HepG2 (cell line): Measurements from ENCODE around the gene AGAP1. TPM values are rescaled to one million over a fixed set of nuclear protein-coding genes. Genes with fewer than 3 reads are reported as not detected.
A peak's percentile ranks its signal among the peaks of the same experiment; 100 is the strongest.

Experiments used
- FOXK1 ChIP-seq: sonication (generic); formaldehyde crosslinking; IDR thresholded peaks from 2 replicates; pipeline ENCODE4 v1.4.0; 2020; ENCODE audit warnings: low read depth, missing genetic modification reagents, borderline replicate concordance
- FOXO1 ChIP-seq: sonication (generic); formaldehyde crosslinking; IDR thresholded peaks from 2 replicates; pipeline ENCODE4 v1.4.0; 2020; ENCODE audit warnings: missing genetic modification reagents
- HCFC1 ChIP-seq: fragments of 150-350 bp; IDR thresholded peaks from 2 replicates; pipeline ENCODE4 v1.6.1; 2014; ENCODE audit warnings: low read depth, low read length
- ISL2 ChIP-seq: sonication (generic); formaldehyde crosslinking; IDR thresholded peaks from 2 replicates; pipeline ENCODE4 v1.5.0; 2020; ENCODE audit warnings: missing genetic modification reagents
- KLF11 ChIP-seq: IDR thresholded peaks from 2 replicates; pipeline ENCODE4 v1.6.1; 2016; ENCODE audit warnings: missing compliant biosample characterization
- MXI1 ChIP-seq: IDR thresholded peaks from 3 replicates; pipeline ENCODE4 v1.6.1; 2012; ENCODE audit warnings: low read depth, low read length, inconsistent platforms, borderline replicate concordance
- NR2F1 ChIP-seq, 2 experiments: fragments of 450-650 bp in 1 of 2; formaldehyde crosslinking in 1 of 2; IDR thresholded peaks; 2 replicates each; pipeline versions ENCODE4 v1.5.0 to v1.6.1; 2016 to 2020; ENCODE audit warnings: mild to moderate bottlenecking in 1 of 2, missing compliant biosample characterization in 1 of 2, missing genetic modification reagents in 1 of 2, moderate library complexity in 1 of 2
- PPARG ChIP-seq: conservative IDR thresholded peaks from 2 replicates; pipeline ENCODE4 v1.6.1; 2016; ENCODE audit warnings: missing biosample characterization, missing genetic modification reagents
- SOX13 ChIP-seq, 3 experiments: fragments of 450-650 bp in 1 of 3; sonication (generic) in 1 of 3; formaldehyde crosslinking in 1 of 3; IDR thresholded peaks in 2 of 3; conservative IDR thresholded peaks in 1 of 3; 2 replicates each; pipeline versions ENCODE4 v1.5.0 to v1.6.1; 2016 to 2020; ENCODE audit warnings: antibody characterized with exemption in 1 of 3, mild to moderate bottlenecking in 1 of 3, missing compliant biosample characterization in 1 of 3, missing genetic modification reagents in 1 of 3, moderate library complexity in 1 of 3
- ZBTB7A ChIP-seq: sonication (generic); formaldehyde crosslinking; IDR thresholded peaks from 2 replicates; pipeline ENCODE4 v1.8.0; 2022; ENCODE audit warnings: mild to moderate bottlenecking, missing genetic modification reagents
- ZBTB7B ChIP-seq: sonication (generic); formaldehyde crosslinking; IDR thresholded peaks from 2 replicates; pipeline ENCODE4 v1.4.0; 2020; ENCODE audit warnings: missing genetic modification reagents
- ZNF460 ChIP-seq: sonication (generic); formaldehyde crosslinking; IDR thresholded peaks from 2 replicates; pipeline ENCODE4 v1.5.1; 2020; ENCODE audit warnings: missing genetic modification reagents, mild to moderate bottlenecking, borderline replicate concordance
- ZNF607 ChIP-seq: sonication (generic); formaldehyde crosslinking; IDR thresholded peaks from 2 replicates; pipeline ENCODE4 v1.5.1; 2020; ENCODE audit warnings: missing genetic modification reagents, mild to moderate bottlenecking, borderline replicate concordance
- ZNF7 ChIP-seq: IDR thresholded peaks from 2 replicates; pipeline ENCODE4 v1.6.1; 2016; ENCODE audit warnings: missing biosample characterization, missing genetic modification reagents
- polyA plus RNA-seq, 8 experiments: library from polyadenylated mRNA; depleted of rRNA in 3 of 8; stranded (reverse) in 7 of 8; unstranded in 1 of 8; fragments of >200 nt; fragmentation: Illumina TruSeq in 4 of 8; extraction: Trizol in 4 of 8; gene quantifications; 2 replicates each; pipeline versions ENCODE4 v1.2.1 to v1.2.3, GENCODE V29; 2011 to 2016; ENCODE audit warnings: low read depth in 4 of 8, missing spikeins in 1 of 8, mixed read lengths in 1 of 8; ENCODE audit not compliant: insufficient read depth in 1 of 8
- total RNA-seq, 5 experiments: library from RNA; depleted of rRNA; stranded (reverse); fragments of >200 nt; fragmentation: Illumina TruSeq; extraction: Trizol; gene quantifications; 2 replicates each; pipeline ENCODE4 v1.2.3, GENCODE V29; 2016; ENCODE audit warnings: low read depth in 1 of 5
- TF ChIP-seq, protein P1 (sequence below): sonication (generic); formaldehyde crosslinking; IDR thresholded peaks from 2 replicates; pipeline ENCODE4 v1.4.0; 2020; ENCODE audit warnings: missing genetic modification reagents, mild to moderate bottlenecking, borderline replicate concordance
- TF ChIP-seq, protein P2 (sequence below): sonication (generic); formaldehyde crosslinking; IDR thresholded peaks from 2 replicates; pipeline ENCODE4 v1.4.0; 2020; ENCODE audit warnings: missing genetic modification reagents, borderline replicate concordance
- TF ChIP-seq, protein P3 (sequence below): sonication (generic); formaldehyde crosslinking; IDR thresholded peaks from 2 replicates; pipeline ENCODE4 v1.5.1; 2020; ENCODE audit warnings: mild to moderate bottlenecking, missing genetic modification reagents, borderline replicate concordance

The AGAP1 gene
- total and polyA plus RNA-seq, 2 of the 13 experiments (the other 11 are each of a cell fraction or from before 2014, with no cell fraction given): 21.2 to 32.7 TPM

DNA sequence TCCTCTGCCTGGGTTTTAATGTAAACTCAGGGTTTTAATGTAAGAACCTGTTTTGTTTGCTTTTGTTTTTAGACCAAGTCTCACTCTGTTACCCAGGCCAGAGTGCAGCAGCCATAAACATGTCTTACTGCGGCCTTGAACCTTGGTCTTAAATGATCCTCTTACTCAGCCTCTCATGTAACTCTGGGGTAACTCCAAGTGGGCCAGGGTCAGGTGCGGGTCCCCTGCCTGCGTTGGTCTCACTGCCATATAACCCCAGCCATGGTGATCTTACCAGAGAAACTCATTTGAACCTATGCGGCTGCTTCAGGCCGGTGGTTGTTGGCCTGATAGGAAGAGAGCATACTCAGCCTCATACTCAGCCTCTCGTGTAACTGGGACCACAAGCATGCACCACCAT lies 89.3 kb downstream of the AGAP1 start (continued):
- TF ChIP-seq, protein P1, sequence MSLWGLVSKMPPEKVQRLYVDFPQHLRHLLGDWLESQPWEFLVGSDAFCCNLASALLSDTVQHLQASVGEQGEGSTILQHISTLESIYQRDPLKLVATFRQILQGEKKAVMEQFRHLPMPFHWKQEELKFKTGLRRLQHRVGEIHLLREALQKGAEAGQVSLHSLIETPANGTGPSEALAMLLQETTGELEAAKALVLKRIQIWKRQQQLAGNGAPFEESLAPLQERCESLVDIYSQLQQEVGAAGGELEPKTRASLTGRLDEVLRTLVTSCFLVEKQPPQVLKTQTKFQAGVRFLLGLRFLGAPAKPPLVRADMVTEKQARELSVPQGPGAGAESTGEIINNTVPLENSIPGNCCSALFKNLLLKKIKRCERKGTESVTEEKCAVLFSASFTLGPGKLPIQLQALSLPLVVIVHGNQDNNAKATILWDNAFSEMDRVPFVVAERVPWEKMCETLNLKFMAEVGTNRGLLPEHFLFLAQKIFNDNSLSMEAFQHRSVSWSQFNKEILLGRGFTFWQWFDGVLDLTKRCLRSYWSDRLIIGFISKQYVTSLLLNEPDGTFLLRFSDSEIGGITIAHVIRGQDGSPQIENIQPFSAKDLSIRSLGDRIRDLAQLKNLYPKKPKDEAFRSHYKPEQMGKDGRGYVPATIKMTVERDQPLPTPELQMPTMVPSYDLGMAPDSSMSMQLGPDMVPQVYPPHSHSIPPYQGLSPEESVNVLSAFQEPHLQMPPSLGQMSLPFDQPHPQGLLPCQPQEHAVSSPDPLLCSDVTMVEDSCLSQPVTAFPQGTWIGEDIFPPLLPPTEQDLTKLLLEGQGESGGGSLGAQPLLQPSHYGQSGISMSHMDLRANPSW (CRISPR knock-in tag): 0 out of 2 replicates have a peak, but pooled peaks have one; percentile 36
- TF ChIP-seq NR2F1 (CRISPR knock-in tag; IDR thresholded peaks at IDR 0.05) (peak; percentile 39 to 54; a peak in 1 of 4 replicates), ZNF7 (CRISPR knock-in tag) (no peak), SOX13 (IDR thresholded peaks at IDR 0.05) (no peak), SOX13 (CRISPR knock-in tag; conservative IDR thresholded peaks at IDR 0.05 in 1 of 2, IDR thresholded peaks at IDR 0.05 in 1 of 2) (0 out of 4 replicates have a peak, but pooled peaks of 1 of the 2 experiments have one; percentile 56), FOXO1 (CRISPR knock-in tag) (peak; percentile 80), ISL2 (CRISPR knock-in tag) (no peak), ZBTB7B (CRISPR knock-in tag) (0 out of 2 replicates have a peak, but pooled peaks have one; percentile 29), MXI1 (no peak), FOXK1 (CRISPR knock-in tag) (peak; percentile 52; the same call in 1 of the 2 replicates), ZNF460 (CRISPR knock-in tag) (peak; percentile 27; the same call in 1 of the 2 replicates), ZBTB7A (0 out of 2 replicates have a peak, but pooled peaks have one; percentile 61), KLF11 (CRISPR knock-in tag) (no peak), HCFC1 (no peak), PPARG (peak; percentile 76), ZNF607 (CRISPR knock-in tag) (0 out of 2 replicates have a peak, but pooled peaks have one; percentile 36)
- TF ChIP-seq, protein P2, sequence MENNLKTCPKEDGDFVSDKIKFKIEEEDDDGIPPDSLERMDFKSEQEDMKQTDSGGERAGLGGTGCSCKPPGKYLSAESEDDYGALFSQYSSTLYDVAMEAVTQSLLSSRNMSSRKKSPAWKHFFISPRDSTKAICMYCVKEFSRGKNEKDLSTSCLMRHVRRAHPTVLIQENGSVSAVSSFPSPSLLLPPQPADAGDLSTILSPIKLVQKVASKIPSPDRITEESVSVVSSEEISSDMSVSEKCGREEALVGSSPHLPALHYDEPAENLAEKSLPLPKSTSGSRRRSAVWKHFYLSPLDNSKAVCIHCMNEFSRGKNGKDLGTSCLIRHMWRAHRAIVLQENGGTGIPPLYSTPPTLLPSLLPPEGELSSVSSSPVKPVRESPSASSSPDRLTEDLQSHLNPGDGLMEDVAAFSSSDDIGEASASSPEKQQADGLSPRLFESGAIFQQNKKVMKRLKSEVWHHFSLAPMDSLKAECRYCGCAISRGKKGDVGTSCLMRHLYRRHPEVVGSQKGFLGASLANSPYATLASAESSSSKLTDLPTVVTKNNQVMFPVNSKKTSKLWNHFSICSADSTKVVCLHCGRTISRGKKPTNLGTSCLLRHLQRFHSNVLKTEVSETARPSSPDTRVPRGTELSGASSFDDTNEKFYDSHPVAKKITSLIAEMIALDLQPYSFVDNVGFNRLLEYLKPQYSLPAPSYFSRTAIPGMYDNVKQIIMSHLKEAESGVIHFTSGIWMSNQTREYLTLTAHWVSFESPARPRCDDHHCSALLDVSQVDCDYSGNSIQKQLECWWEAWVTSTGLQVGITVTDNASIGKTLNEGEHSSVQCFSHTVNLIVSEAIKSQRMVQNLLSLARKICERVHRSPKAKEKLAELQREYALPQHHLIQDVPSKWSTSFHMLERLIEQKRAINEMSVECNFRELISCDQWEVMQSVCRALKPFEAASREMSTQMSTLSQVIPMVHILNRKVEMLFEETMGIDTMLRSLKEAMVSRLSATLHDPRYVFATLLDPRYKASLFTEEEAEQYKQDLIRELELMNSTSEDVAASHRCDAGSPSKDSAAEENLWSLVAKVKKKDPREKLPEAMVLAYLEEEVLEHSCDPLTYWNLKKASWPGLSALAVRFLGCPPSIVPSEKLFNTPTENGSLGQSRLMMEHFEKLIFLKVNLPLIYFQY (CRISPR knock-in tag): peak; percentile 55; the same call in 1 of the 2 replicates
- TF ChIP-seq, protein P3, sequence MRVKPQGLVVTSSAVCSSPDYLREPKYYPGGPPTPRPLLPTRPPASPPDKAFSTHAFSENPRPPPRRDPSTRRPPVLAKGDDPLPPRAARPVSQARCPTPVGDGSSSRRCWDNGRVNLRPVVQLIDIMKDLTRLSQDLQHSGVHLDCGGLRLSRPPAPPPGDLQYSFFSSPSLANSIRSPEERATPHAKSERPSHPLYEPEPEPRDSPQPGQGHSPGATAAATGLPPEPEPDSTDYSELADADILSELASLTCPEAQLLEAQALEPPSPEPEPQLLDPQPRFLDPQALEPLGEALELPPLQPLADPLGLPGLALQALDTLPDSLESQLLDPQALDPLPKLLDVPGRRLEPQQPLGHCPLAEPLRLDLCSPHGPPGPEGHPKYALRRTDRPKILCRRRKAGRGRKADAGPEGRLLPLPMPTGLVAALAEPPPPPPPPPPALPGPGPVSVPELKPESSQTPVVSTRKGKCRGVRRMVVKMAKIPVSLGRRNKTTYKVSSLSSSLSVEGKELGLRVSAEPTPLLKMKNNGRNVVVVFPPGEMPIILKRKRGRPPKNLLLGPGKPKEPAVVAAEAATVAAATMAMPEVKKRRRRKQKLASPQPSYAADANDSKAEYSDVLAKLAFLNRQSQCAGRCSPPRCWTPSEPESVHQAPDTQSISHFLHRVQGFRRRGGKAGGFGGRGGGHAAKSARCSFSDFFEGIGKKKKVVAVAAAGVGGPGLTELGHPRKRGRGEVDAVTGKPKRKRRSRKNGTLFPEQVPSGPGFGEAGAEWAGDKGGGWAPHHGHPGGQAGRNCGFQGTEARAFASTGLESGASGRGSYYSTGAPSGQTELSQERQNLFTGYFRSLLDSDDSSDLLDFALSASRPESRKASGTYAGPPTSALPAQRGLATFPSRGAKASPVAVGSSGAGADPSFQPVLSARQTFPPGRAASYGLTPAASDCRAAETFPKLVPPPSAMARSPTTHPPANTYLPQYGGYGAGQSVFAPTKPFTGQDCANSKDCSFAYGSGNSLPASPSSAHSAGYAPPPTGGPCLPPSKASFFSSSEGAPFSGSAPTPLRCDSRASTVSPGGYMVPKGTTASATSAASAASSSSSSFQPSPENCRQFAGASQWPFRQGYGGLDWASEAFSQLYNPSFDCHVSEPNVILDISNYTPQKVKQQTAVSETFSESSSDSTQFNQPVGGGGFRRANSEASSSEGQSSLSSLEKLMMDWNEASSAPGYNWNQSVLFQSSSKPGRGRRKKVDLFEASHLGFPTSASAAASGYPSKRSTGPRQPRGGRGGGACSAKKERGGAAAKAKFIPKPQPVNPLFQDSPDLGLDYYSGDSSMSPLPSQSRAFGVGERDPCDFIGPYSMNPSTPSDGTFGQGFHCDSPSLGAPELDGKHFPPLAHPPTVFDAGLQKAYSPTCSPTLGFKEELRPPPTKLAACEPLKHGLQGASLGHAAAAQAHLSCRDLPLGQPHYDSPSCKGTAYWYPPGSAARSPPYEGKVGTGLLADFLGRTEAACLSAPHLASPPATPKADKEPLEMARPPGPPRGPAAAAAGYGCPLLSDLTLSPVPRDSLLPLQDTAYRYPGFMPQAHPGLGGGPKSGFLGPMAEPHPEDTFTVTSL: peak; percentile 51; the same call in 1 of the 2 replicates
